Erythroblast (primary cell): ENCODE measurements around the gene SIPA1L3.

Experiments
- GATA1 ChIP-seq: IDR thresholded peaks from 2 replicates; pipeline ENCODE4 v1.6.1; 2011; ENCODE audit warnings: low read depth, mild to moderate bottlenecking, control low read depth, low read length, moderate library complexity
- POLR2A ChIP-seq: IDR thresholded peaks from 2 replicates; pipeline ENCODE4 v1.6.1; 2011; ENCODE audit warnings: mild to moderate bottlenecking, low read length

DNA sequence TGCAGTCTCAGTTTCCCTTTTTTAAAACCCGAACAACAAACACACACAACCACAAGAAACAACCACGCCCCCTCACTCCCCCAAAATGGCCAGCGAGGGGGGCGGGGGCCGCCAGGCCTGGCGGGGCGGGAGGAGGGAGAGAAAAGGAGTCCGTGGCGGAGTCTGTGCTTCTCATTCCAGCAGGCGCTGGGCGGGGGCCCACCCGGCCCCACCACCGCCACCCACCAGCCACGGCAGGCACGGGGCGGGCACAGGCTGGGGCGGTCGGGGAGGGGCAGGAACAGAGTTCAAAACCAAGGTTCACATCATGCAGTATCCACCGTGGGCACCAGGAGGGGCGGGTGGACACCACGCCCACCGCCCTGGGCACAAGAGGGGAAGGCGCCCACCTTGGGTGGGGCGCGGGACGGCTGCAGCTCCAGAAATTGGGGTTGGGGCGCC lies 304.2 kb downstream of the SIPA1L3 start:
- TF ChIP-seq POLR2A: no peak
- no peak for TF ChIP-seq GATA1
